ENCODE data around the gene GSTA4. TPM values are rescaled to one million over a fixed set of nuclear protein-coding genes. Genes with fewer than 3 reads are reported as not detected.

The GSTA4 gene
- total RNA-seq, 1 donor from 2014 or later: 72.4 TPM

GRCh38 chr6:52994031-52994838 is 849 bp downstream of the GSTA4 start:
- TF ChIP-seq CTCF (IDR thresholded peaks at IDR 0.05): no peak
- H3K27me3 ChIP-seq: no peaks in the 10 kb centered on the region
- intact Hi-C loops (cut with DNase I): no loop called here
- peaks cover 9% of the 10 kb centered on the region for H3K4me1 ChIP-seq
- peak overlapping the region; percentile 98 for H3K27ac ChIP-seq
- DNase-seq: no peak
- H3K9me3 ChIP-seq: no peaks in the 10 kb centered on the region
- peaks cover under 1% of the 10 kb centered on the region for H3K36me3 ChIP-seq
- no peak for ATAC-seq
- peak overlapping the region; percentile 67 for H3K4me3 ChIP-seq

GRCh38 chr6:52992980-52993920 is 1.8 kb downstream of the GSTA4 start:
- no peak for TF ChIP-seq CTCF (IDR thresholded peaks at IDR 0.05)
- intact Hi-C loops (cut with DNase I): no loop called here
- Histone ChIP-seq H3K27me3 (no peaks in the 10 kb centered on the region), H3K4me3 (peak overlapping the region; percentile 67), H3K9me3 (no peaks in the 10 kb centered on the region), H3K27ac (peak overlapping the region; percentile 98), H3K36me3 (peaks cover 7% of the 10 kb centered on the region), H3K4me1 (peaks cover 9% of the 10 kb centered on the region)
- DNase-seq: no peak
- no peak for ATAC-seq

GRCh38 chr6:52990342-52990741 is 4.7 kb downstream of the GSTA4 start:
- Histone ChIP-seq H3K27me3 (no peaks in the 10 kb centered on the region), H3K4me3 (no peak overlapping the region), H3K36me3 (peaks cover 7% of the 10 kb centered on the region), H3K27ac (no peak overlapping the region), H3K4me1 (no peaks in the 10 kb centered on the region), H3K9me3 (no peaks in the 10 kb centered on the region)
- DNase-seq: no peak
- intact Hi-C loops (cut with DNase I): no loop called here
- TF ChIP-seq CTCF (IDR thresholded peaks at IDR 0.05): no peak
- no peak for ATAC-seq

GRCh38 chr6:52985228-52985627 is 9.9 kb downstream of the GSTA4 start:
- no peak overlapping the region for H3K4me3 ChIP-seq
- no peak overlapping the region for H3K27ac ChIP-seq
- H3K36me3 ChIP-seq: peaks cover 40% of the 10 kb centered on the region
- ATAC-seq (no peak), DNase-seq (no peak)
- no peaks in the 10 kb centered on the region for H3K9me3 ChIP-seq
- no peaks in the 10 kb centered on the region for H3K4me1 ChIP-seq
- no peaks in the 10 kb centered on the region for H3K27me3 ChIP-seq
- no peak for TF ChIP-seq CTCF (IDR thresholded peaks at IDR 0.05)
- intact Hi-C loops (cut with DNase I): no loop called here

GRCh38 chr6:52984247-52984646 is 10.8 kb downstream of the GSTA4 start:
- DNase-seq (no peak), ATAC-seq (no peak)
- no peak for TF ChIP-seq CTCF (IDR thresholded peaks at IDR 0.05)
- H3K36me3 ChIP-seq: peaks cover 39% of the 10 kb centered on the region
- H3K27me3 ChIP-seq: no peaks in the 10 kb centered on the region
- intact Hi-C loops (cut with DNase I): no loop called here
- no peak overlapping the region for H3K27ac ChIP-seq
- H3K4me1 ChIP-seq: no peaks in the 10 kb centered on the region
- H3K4me3 ChIP-seq: no peak overlapping the region
- H3K9me3 ChIP-seq: no peaks in the 10 kb centered on the region
